GM18526 (cell line): ENCODE data around the gene KCNMB2.

Source experiments
- POLR2A ChIP-seq: IDR thresholded peaks from 3 replicates; pipeline ENCODE4 v1.6.1; 2011; ENCODE audit not compliant: insufficient read length; ENCODE audit errors: extremely low read depth

Gene KCNMB2

GRCh38 chr3:178680489-178680888, 144.3 kb downstream of the KCNMB2 start:
- no peak for TF ChIP-seq POLR2A

GRCh38 chr3:178684881-178685590, 148.8 kb downstream of the KCNMB2 start:
- no peak for TF ChIP-seq POLR2A

GRCh38 chr3:178685591-178685906, 149.3 kb downstream of the KCNMB2 start:
- no peak for TF ChIP-seq POLR2A

- TF ChIP-seq POLR2A: no peak
These were observed 150.6 kb downstream of the KCNMB2 start for GRCh38 chr3:178686826-178687225.

- TF ChIP-seq POLR2A: no peak
These were observed 154.3 kb downstream of the KCNMB2 start for GRCh38 chr3:178690571-178690970.

GRCh38 chr3:178699364-178699763, 163.1 kb downstream of the KCNMB2 start:
- no peak for TF ChIP-seq POLR2A

- TF ChIP-seq POLR2A: no peak
These were observed 163.6 kb downstream of the KCNMB2 start for GRCh38 chr3:178699810-178700209.

- TF ChIP-seq POLR2A: no peak
These were observed 167.2 kb downstream of the KCNMB2 start for GRCh38 chr3:178703268-178703975.

GRCh38 chr3:178705925-178706324, 169.7 kb downstream of the KCNMB2 start:
- no peak for TF ChIP-seq POLR2A

- TF ChIP-seq POLR2A: no peak
These were observed 170.2 kb downstream of the KCNMB2 start for GRCh38 chr3:178706411-178706810.

- TF ChIP-seq POLR2A: no peak
These were observed 171.2 kb downstream of the KCNMB2 start for GRCh38 chr3:178707311-178708031.

GRCh38 chr3:178709051-178709450, 172.8 kb downstream of the KCNMB2 start:
- TF ChIP-seq POLR2A: no peak

- TF ChIP-seq POLR2A: no peak
These were observed 175.5 kb downstream of the KCNMB2 start for GRCh38 chr3:178711753-178712152.

GRCh38 chr3:178712247-178712646, 176.0 kb downstream of the KCNMB2 start:
- TF ChIP-seq POLR2A: no peak

GRCh38 chr3:178714925-178715832, 178.9 kb downstream of the KCNMB2 start:
- no peak for TF ChIP-seq POLR2A
